AG09319 (cell line): ENCODE data around the gene EOGT.

Experiments
- DNase-seq: peaks from one replicate; pipeline ENCODE4 v3.0.0-alpha.2; 2010; ENCODE audit warnings: low read depth; ENCODE audit errors: extremely low read depth
- TF ChIP-seq, protein P1 (sequence below): IDR thresholded peaks from 2 replicates; pipeline ENCODE4 v1.5.1; 2011; ENCODE audit warnings: low read depth, mild to moderate bottlenecking, inconsistent platforms, low read length, moderate library complexity

The EOGT gene

DNA sequence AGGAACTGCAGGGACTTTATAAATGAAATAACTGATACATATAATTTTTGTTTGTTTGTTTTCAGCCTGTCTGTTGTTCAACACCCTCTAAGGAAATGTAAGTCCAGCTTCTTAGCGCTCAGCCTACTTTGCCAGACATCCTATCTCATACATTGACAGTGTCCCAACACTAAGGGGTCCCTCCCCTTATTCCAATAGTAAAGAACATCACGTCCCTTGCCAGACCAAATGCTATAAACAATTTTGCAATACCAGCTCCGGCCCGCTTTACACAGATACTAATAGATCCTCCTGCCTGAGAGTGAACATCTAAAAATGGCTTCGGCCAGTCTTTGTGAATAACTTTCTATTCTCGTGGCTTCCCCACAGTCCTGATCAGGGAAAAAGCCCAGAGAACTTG is 76.6 kb downstream of the EOGT start:
- no peak for DNase-seq
- TF ChIP-seq, protein P1, sequence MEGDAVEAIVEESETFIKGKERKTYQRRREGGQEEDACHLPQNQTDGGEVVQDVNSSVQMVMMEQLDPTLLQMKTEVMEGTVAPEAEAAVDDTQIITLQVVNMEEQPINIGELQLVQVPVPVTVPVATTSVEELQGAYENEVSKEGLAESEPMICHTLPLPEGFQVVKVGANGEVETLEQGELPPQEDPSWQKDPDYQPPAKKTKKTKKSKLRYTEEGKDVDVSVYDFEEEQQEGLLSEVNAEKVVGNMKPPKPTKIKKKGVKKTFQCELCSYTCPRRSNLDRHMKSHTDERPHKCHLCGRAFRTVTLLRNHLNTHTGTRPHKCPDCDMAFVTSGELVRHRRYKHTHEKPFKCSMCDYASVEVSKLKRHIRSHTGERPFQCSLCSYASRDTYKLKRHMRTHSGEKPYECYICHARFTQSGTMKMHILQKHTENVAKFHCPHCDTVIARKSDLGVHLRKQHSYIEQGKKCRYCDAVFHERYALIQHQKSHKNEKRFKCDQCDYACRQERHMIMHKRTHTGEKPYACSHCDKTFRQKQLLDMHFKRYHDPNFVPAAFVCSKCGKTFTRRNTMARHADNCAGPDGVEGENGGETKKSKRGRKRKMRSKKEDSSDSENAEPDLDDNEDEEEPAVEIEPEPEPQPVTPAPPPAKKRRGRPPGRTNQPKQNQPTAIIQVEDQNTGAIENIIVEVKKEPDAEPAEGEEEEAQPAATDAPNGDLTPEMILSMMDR, result no peak

DNA sequence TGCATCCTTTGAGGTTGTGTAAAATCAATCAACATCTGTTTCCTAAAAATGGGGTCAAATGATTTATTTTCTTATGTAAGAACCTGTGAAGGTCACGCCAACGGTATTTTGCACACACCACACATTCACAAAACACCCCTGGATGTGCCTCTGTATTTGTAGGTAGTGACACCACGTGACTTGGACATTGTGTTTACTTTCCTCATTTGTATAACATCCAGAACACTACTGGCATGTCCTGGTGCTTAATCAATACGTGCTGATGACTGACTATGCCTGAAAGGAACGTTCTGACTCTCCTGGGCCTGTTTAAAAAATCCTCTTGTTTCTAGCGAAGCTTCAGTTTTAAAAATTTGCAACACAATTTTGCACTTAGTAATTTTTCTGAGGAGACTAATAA is 77.7 kb downstream of the EOGT start:
- TF ChIP-seq, protein P1, result no peak

DNA sequence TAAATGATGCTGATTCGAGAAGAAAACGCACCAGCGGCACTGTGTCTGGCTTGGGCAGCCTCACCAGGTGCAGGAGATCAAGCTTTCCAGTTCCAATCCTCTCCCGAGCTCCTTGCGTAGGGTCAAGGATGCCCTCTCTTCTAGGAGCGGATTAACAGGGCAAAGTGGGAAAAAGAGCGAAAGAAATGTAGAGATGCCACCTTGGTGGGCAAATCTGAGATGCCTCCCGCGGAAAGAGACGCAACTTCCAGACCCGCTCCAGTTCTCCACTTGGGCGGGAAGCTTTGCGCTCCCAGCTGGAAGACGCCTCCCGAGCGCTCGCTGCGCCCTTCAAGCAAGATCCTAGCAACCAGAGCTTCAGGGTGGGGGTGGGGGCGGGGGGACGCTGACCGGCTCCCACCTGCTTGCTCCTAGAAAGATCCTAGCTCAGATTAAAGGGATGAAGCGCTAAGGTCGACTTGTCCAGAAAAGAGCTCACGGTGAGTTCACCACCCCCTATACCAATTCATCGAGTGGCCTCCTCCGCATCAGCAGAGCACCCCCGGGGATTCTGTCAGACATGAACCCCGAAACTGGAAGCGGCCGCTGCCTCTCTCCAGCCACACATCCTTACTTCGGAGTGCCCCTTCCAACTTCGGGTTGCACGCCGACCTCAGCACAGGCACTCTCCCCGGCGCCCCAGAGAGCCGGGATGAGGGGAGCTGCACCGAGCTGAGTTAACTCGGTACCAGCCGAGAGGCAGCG is 81.9 kb downstream of the EOGT start:
- TF ChIP-seq, protein P1, result no peak
- no peak for DNase-seq

More for the DNA sequence above, 77.7 kb downstream of the EOGT start:
- DNase-seq, result no peak
